CD4-positive, alpha-beta T cell (primary cell): ENCODE measurements around the gene PHEX. TPM values are rescaled to one million over a fixed set of nuclear protein-coding genes. Genes with fewer than 3 reads are reported as not detected.

Source experiments
- ATAC-seq: fragments of 200-7000 bp; cut with Tn5 transposase; one replicate; pipeline ENCODE4 v1.10.0; 2022; ENCODE audit warnings: mild to moderate bottlenecking; ENCODE audit not compliant: poor library complexity
- CTCF ChIA-PET: fragments of 350-600 bp; sonication (Branson Sonifier 250); formaldehyde crosslinking; loops from one replicate; lab custom pipeline; 2021; ENCODE audit warnings: antibody characterized with exemption, inconsistent platforms; lab: Charles Lee
- POLR2A ChIA-PET: fragments of 350-600 bp; sonication (Branson Sonifier 250); formaldehyde crosslinking; loops from one replicate; lab custom pipeline; 2021; ENCODE audit warnings: antibody characterized with exemption, inconsistent platforms; lab: Charles Lee
- DNase-seq, 14 experiments: peaks; one replicate each; pipeline ENCODE4 v3.0.0-alpha.2; 2013 to 2020; ENCODE audit warnings: mixed read lengths in 2 of 14
- H3K27ac ChIP-seq, 2 donors: one replicate each; pipeline versions ENCODE4 v1.5.1 to v1.7.0; 2013; ENCODE audit warnings: low read length in 2 of 2, low read depth in 1 of 2, mild to moderate bottlenecking in 1 of 2
- H3K27me3 ChIP-seq, 2 experiments: 1 replicate in 1 of 2; 2 replicates in 1 of 2; pipeline versions ENCODE4 v1.6.1 to v1.7.0; 2013; ENCODE audit warnings: low read length in 2 of 2, control low read depth in 1 of 2, mild to moderate bottlenecking in 1 of 2, moderate library complexity in 1 of 2; ENCODE audit not compliant: insufficient read depth in 2 of 2, control insufficient read depth in 1 of 2
- H3K36me3 ChIP-seq: one replicate; pipeline ENCODE4 v1.6.1; 2013; ENCODE audit warnings: low read length, control low read depth; ENCODE audit not compliant: insufficient read depth
- H3K4me1 ChIP-seq: one replicate; pipeline ENCODE4 v1.6.1; 2013; ENCODE audit warnings: low read length, control low read depth; ENCODE audit not compliant: insufficient read depth
- H3K4me3 ChIP-seq: one replicate; pipeline ENCODE4 v1.5.1; 2013; ENCODE audit warnings: mild to moderate bottlenecking, low read length, moderate library complexity
- H3K9me3 ChIP-seq, 2 experiments: 1 replicate in 1 of 2; 2 replicates in 1 of 2; pipeline versions ENCODE4 v1.6.1 to v1.7.0; 2013; ENCODE audit warnings: low read length in 2 of 2, mild to moderate bottlenecking in 2 of 2, control low read depth in 1 of 2, moderate library complexity in 1 of 2; ENCODE audit not compliant: control insufficient read depth in 1 of 2, insufficient read depth in 1 of 2
- H3K27ac Mint-ChIP-seq: one replicate; pipeline ENCODE4 v1.8.0; 2020; ENCODE audit warnings: mixed read lengths
- H3K27me3 Mint-ChIP-seq: one replicate; pipeline ENCODE4 v1.8.0; 2021; ENCODE audit warnings: mixed read lengths
- H3K36me3 Mint-ChIP-seq: one replicate; pipeline ENCODE4 v1.8.0; 2021; ENCODE audit warnings: low read depth, mixed read lengths
- H3K4me1 Mint-ChIP-seq: one replicate; pipeline ENCODE4 v1.8.0; 2021; ENCODE audit warnings: low read depth, mixed read lengths
- H3K4me3 Mint-ChIP-seq: one replicate; pipeline ENCODE4 v1.8.0; 2020; ENCODE audit warnings: mild to moderate bottlenecking, mixed read lengths
- H3K9me3 Mint-ChIP-seq: one replicate; pipeline ENCODE4 v1.8.0; 2020; ENCODE audit warnings: mixed read lengths
- CTCF ChIP-seq: fragments of 200-600 bp; IDR thresholded peaks from one replicate; pipeline ENCODE4 v1.8.0; 2022; ENCODE audit warnings: antibody characterized with exemption, mild to moderate bottlenecking
- intact Hi-C, 2 experiments: fragments of 100-400 bp; cut with DNase I in 1 of 2; cut with micrococcal nuclease in 1 of 2; formaldehyde crosslinking; loops; one replicate each; pipeline versions ENCODE4 v1.15.1 to v1.9.0; 2023 to 2025; cut with DNase I, micrococcal nuclease
- total RNA-seq, 174 experiments: library from RNA in 2 of 174; stranded (reverse) in 2 of 174; gene quantifications; one replicate each; pipeline ENCODE4 v1.2.3 and lab custom pipeline; 2021 to 2026

Gene PHEX
- total RNA-seq, 2 experiments from 2014 or later = 0.08 to 0.14 TPM

GRCh38 chrX:22206781-22207180, 174.7 kb downstream of the PHEX start:
- Histone ChIP-seq H3K9me3 (no peaks in the 10 kb centered on the region), H3K36me3 (no peaks in the 10 kb centered on the region), H3K4me1 (no peaks in the 10 kb centered on the region), H3K27me3 (no peaks in the 10 kb centered on the region), H3K4me3 (no peak overlapping the region), H3K27ac (no peak overlapping the region)
- H3K36me3 Mint-ChIP-seq = no peaks in the 10 kb centered on the region
- H3K4me3 Mint-ChIP-seq = no peak overlapping the region
- H3K4me1 Mint-ChIP-seq = no peaks in the 10 kb centered on the region
- intact Hi-C loops = no loop called here
- no peak for DNase-seq
- ChIA-PET CTCF (no interaction called here), POLR2A (no interaction called here)
- no peak for ATAC-seq
- no peak overlapping the region for H3K27ac Mint-ChIP-seq
- peaks cover 4% of the 10 kb centered on the region for H3K27me3 Mint-ChIP-seq
- no peaks in the 10 kb centered on the region for H3K9me3 Mint-ChIP-seq
- TF ChIP-seq CTCF = no peak

GRCh38 chrX:22220941-22221340, 188.8 kb downstream of the PHEX start:
- no peak overlapping the region for H3K27ac ChIP-seq
- H3K36me3 ChIP-seq = no peaks in the 10 kb centered on the region
- ATAC-seq (no peak), DNase-seq (no peak)
- no peaks in the 10 kb centered on the region for H3K27me3 Mint-ChIP-seq
- H3K4me1 Mint-ChIP-seq = no peaks in the 10 kb centered on the region
- POLR2A ChIA-PET = interaction anchor here (0.6 kb wide), 1 partner anchor 38 kb away, joined by 3 read pairs; no protein-coding TSS in a partner anchor
- H3K27ac Mint-ChIP-seq = no peak overlapping the region
- H3K9me3 Mint-ChIP-seq = no peaks in the 10 kb centered on the region
- H3K4me1 ChIP-seq = no peaks in the 10 kb centered on the region
- H3K4me3 ChIP-seq = no peak overlapping the region
- no peaks in the 10 kb centered on the region for H3K36me3 Mint-ChIP-seq
- intact Hi-C loops = no loop called here
- H3K27me3 ChIP-seq = no peaks in the 10 kb centered on the region
- TF ChIP-seq CTCF = no peak
- H3K4me3 Mint-ChIP-seq = no peak overlapping the region
- no peaks in the 10 kb centered on the region for H3K9me3 ChIP-seq
- CTCF ChIA-PET = no interaction called here

GRCh38 chrX:22234380-22234779, 202.3 kb downstream of the PHEX start:
- no peaks in the 10 kb centered on the region for H3K36me3 ChIP-seq
- Mint-ChIP-seq H3K4me1 (no peaks in the 10 kb centered on the region), H3K4me3 (no peak overlapping the region), H3K9me3 (no peaks in the 10 kb centered on the region), H3K27ac (no peak overlapping the region), H3K27me3 (no peaks in the 10 kb centered on the region), H3K36me3 (no peaks in the 10 kb centered on the region)
- no peak overlapping the region for H3K4me3 ChIP-seq
- TF ChIP-seq CTCF = no peak
- no peak for DNase-seq
- no peaks in the 10 kb centered on the region for H3K4me1 ChIP-seq
- H3K9me3 ChIP-seq = peaks cover 0 to 7% of the 10 kb centered on the region in 2 experiments
- H3K27me3 ChIP-seq = no peaks in the 10 kb centered on the region
- intact Hi-C loops = no loop called here
- ChIA-PET CTCF (no interaction called here), POLR2A (no interaction called here)
- ATAC-seq = no peak
- no peak overlapping the region for H3K27ac ChIP-seq
